ENCODE measurements around the gene LRRC28.

Gene LRRC28

GRCh38 chr15:99435113-99435695 is 183.9 kb downstream of the LRRC28 start:
- DNase-seq (ENCODE audit: low read depth): no peak

- DNase-seq (ENCODE audit: low read depth): no peak
These were observed 184.7 kb downstream of the LRRC28 start for GRCh38 chr15:99435877-99436541.

- DNase-seq (ENCODE audit: low read depth): no peak
These were observed 185.4 kb downstream of the LRRC28 start for GRCh38 chr15:99436542-99437314.

- no peak for DNase-seq (ENCODE audit: low read depth)
These were observed 186.3 kb downstream of the LRRC28 start for GRCh38 chr15:99437315-99438223.

GRCh38 chr15:99438224-99438585 is 186.9 kb downstream of the LRRC28 start:
- DNase-seq (ENCODE audit: low read depth): no peak

- no peak for DNase-seq (ENCODE audit: low read depth)
These were observed 187.6 kb downstream of the LRRC28 start for GRCh38 chr15:99438691-99439523.

- DNase-seq (ENCODE audit: low read depth): no peak
These were observed 188.2 kb downstream of the LRRC28 start for GRCh38 chr15:99439524-99439835.

- DNase-seq (ENCODE audit: low read depth): no peak
These were observed 188.7 kb downstream of the LRRC28 start for GRCh38 chr15:99440029-99440428.

Data from fibroblast of the conjunctiva (primary cell).